ENCODE data around the gene RBM12.

The RBM12 gene

DNA sequence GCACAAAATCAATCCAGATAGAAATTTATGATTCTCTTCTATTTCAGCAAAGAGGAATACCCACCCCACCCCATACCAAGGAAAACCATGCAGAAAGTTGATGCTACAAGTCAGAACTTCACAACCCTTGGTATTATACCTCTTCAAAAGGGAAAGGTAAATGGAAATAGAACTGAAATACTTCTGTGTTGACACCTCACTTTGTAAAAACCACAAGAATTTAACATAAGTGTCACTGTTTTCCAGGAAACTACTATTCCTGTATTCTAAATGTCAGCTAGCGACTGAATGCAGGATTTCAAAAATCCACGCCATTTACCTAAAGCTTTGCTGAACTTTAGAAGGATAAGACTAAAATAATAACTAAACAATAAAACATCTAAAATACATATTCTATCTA, 3.6 kb downstream of the RBM12 start:
- peak in 1 of 2 donors; percentile 23 for DNase-seq (ENCODE audit: low read depth in 2 of 2)
- TF ChIP-seq CTCF (IDR thresholded peaks at IDR 0.05; ENCODE audit: low read depth, low read length): no peak
- H3K4me3 ChIP-seq (replicated peaks in 1 of 2; ENCODE audit: low read depth in 2 of 2, low read length in 2 of 2): no peak overlapping the region

- no peak overlapping the region for H3K4me3 ChIP-seq (replicated peaks in 1 of 2; ENCODE audit: low read depth in 2 of 2, low read length in 2 of 2)
- no peak for DNase-seq (ENCODE audit: low read depth in 2 of 2)
- TF ChIP-seq CTCF (IDR thresholded peaks at IDR 0.05; ENCODE audit: low read depth, low read length): no peak
Observed at GRCh38 chr20:35660122-35660937, 4.4 kb downstream of the RBM12 start.

- H3K4me3 ChIP-seq (replicated peaks in 1 of 2; ENCODE audit: low read depth in 2 of 2, low read length in 2 of 2): no peak overlapping the region
- TF ChIP-seq CTCF (IDR thresholded peaks at IDR 0.05; ENCODE audit: low read depth, low read length): no peak
- no peak for DNase-seq (ENCODE audit: low read depth in 2 of 2)
Observed at GRCh38 chr20:35657271-35657670, 7.4 kb downstream of the RBM12 start.

GRCh38 chr20:35654415-35654814, 10.3 kb downstream of the RBM12 start:
- TF ChIP-seq CTCF (IDR thresholded peaks at IDR 0.05; ENCODE audit: low read depth, low read length): no peak
- DNase-seq (ENCODE audit: low read depth in 2 of 2): no peak
- H3K4me3 ChIP-seq (replicated peaks in 1 of 2; ENCODE audit: low read depth in 2 of 2, low read length in 2 of 2): no peak overlapping the region

DNA sequence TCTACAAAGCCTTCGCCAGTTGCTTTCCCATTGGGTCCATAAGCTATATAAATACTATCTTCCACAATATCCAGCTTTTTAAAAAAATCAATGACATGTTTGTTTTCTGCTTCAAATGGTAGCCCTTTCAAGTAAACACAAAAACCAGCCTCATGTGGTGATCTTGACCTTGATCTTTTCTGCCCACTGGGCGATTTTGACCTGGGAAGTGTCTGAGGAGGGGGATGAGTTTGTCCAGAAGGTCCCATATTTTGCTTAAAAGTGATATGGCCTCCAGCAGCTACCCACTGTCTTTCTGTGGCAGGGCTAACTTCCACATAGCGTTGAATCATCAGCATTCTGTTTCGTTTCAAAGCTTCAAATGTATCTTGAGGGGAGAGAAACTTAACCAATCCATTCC, 10.8 kb downstream of the RBM12 start:
- DNase-seq (ENCODE audit: low read depth in 2 of 2): no peak
- no peak overlapping the region for H3K4me3 ChIP-seq (replicated peaks in 1 of 2; ENCODE audit: low read depth in 2 of 2, low read length in 2 of 2)
- TF ChIP-seq CTCF (IDR thresholded peaks at IDR 0.05; ENCODE audit: low read depth, low read length): no peak

GRCh38 chr20:35653430-35653734, 11.3 kb downstream of the RBM12 start:
- TF ChIP-seq CTCF (IDR thresholded peaks at IDR 0.05; ENCODE audit: low read depth, low read length): no peak
- no peak for DNase-seq (ENCODE audit: low read depth in 2 of 2)

More at GRCh38 chr20:35653430-35653734, 11.3 kb downstream of the RBM12 start:
- H3K4me3 ChIP-seq (replicated peaks in 1 of 2; ENCODE audit: low read depth in 2 of 2, low read length in 2 of 2): no peak overlapping the region

All from cardiac fibroblast (primary cell).